Kidney (tissue), 14 donors: Measurements from ENCODE around the gene CRTC2. TPM values are rescaled to one million over a fixed set of nuclear protein-coding genes. Genes with fewer than 3 reads are reported as not detected.
A peak's percentile ranks its signal among the peaks of the same experiment; 100 is the strongest.

ENCODE experiments used
- DNase-seq, 5 donors: peaks; one replicate each; pipeline ENCODE4 v3.0.0-alpha.2; 2013 to 2020
- FAIRE-seq: peaks from 2 replicates; lab custom pipeline; 2012; peaks lifted over from hg19 to GRCh38; lab: Jason Lieb, UNC
- H3K27ac ChIP-seq, 2 donors: one replicate each; pipeline ENCODE4 v1.7.0; 2013; ENCODE audit warnings: low read depth in 2 of 2, low read length in 2 of 2, inconsistent platforms in 1 of 2
- H3K27me3 ChIP-seq: one replicate; pipeline ENCODE4 v1.7.1; 2013; ENCODE audit warnings: low read length, inconsistent platforms; ENCODE audit not compliant: control insufficient read depth, insufficient read depth
- H3K36me3 ChIP-seq, 3 donors: one replicate each; pipeline versions ENCODE4 v1.7.0 to v1.7.1; 2013; ENCODE audit warnings: low read length in 3 of 3, control low read depth in 1 of 3, inconsistent platforms in 1 of 3; ENCODE audit not compliant: insufficient read depth in 3 of 3, control insufficient read depth in 2 of 3
- H3K4me1 ChIP-seq, 3 donors: one replicate each; pipeline versions ENCODE4 v1.7.0 to v1.7.1; 2013; ENCODE audit warnings: low read length in 3 of 3, inconsistent platforms in 1 of 3, low read depth in 1 of 3; ENCODE audit not compliant: control insufficient read depth in 2 of 3, insufficient read depth in 2 of 3
- H3K4me3 ChIP-seq, 3 donors: one replicate each; pipeline versions ENCODE4 v1.7.0 to v1.8.1; 2013; ENCODE audit warnings: low read length in 3 of 3, control low read depth in 1 of 3, inconsistent platforms in 1 of 3
- H3K9ac ChIP-seq, 3 donors: one replicate each; pipeline versions ENCODE4 v1.7.0 to v1.7.1; 2013; ENCODE audit warnings: low read length in 3 of 3, control low read depth in 1 of 3, inconsistent platforms in 1 of 3
- H3K9me3 ChIP-seq, 3 donors: one replicate each; pipeline versions ENCODE4 v1.7.0 to v1.7.1; 2013; ENCODE audit warnings: low read length in 3 of 3, control low read depth in 1 of 3, inconsistent platforms in 1 of 3; ENCODE audit not compliant: control insufficient read depth in 2 of 3, insufficient read depth in 1 of 3
- CTCF ChIP-seq: IDR thresholded peaks from 3 replicates; pipeline ENCODE4 v1.5.1; 2012; ENCODE audit warnings: mild to moderate bottlenecking, moderate library complexity, borderline replicate concordance; ENCODE audit not compliant: insufficient read depth; ENCODE audit errors: extremely low read depth
- intact Hi-C: fragments of 100-400 bp; cut with DNase I; formaldehyde crosslinking; loops from one replicate; pipeline ENCODE4 v1.11.1; 2022
- polyA plus RNA-seq: library from polyadenylated mRNA; stranded (reverse); fragments of 350-450 nt; fragmentation: Illumina TruSeq; extraction: RNeasy Lipid Tissue Mini Kit (QIAGEN cat#74804); gene quantifications from one replicate; pipeline ENCODE4 v1.2.3, GENCODE V29; 2014; ENCODE audit warnings: low read depth, low replicate concordance; ENCODE audit not compliant: insufficient read depth
- total RNA-seq: library from RNA; stranded (reverse); fragmentation: NEBNext Ultra II Directional; extraction: Animal tissue kit (Norgen Biotek cat#: 25700); gene quantifications from one replicate; pipeline ENCODE4 v1.2.1, GENCODE V29; 2021
- donor health status: control.
- donor health status: control.
- donor health status: control.
- donor health status: control.
- donor health status: control.
- donor health status: DM: yes; HTN: yes; CAD: no.
- donor health status: Normal renal cell carcinoma (clear cell type).

The CRTC2 gene
- total and polyA plus RNA-seq, 2 donors from 2014 or later, result 28.6 to 44.8 TPM

- peaks cover 0 to 12% (median 7%) of the 10 kb centered on the region in 3 donors for H3K4me1 ChIP-seq
- no peaks in the 10 kb centered on the region for H3K9me3 ChIP-seq
- H3K27me3 ChIP-seq, result no peaks in the 10 kb centered on the region
- no peak for TF ChIP-seq CTCF
- FAIRE-seq (no peak), DNase-seq (no peak)
- no peak overlapping the region for H3K9ac ChIP-seq
- intact Hi-C loops, result no loop called here
- H3K36me3 ChIP-seq, result peaks cover 2 to 8% (median 4%) of the 10 kb centered on the region in 3 donors
- no peak overlapping the region for H3K4me3 ChIP-seq
- no peak overlapping the region for H3K27ac ChIP-seq
Observed at GRCh38 chr1:153973071-153973470, 14.7 kb upstream of the CRTC2 start.

- Histone ChIP-seq H3K4me3 (no peak overlapping the region), H3K36me3 (peaks cover 0 to 8% (median 4%) of the 10 kb centered on the region in 3 donors), H3K9me3 (no peaks in the 10 kb centered on the region), H3K27me3 (no peaks in the 10 kb centered on the region), H3K27ac (no peak overlapping the region), H3K9ac (no peak overlapping the region), H3K4me1 (peaks cover 0 to 7% (median 5%) of the 10 kb centered on the region in 3 donors)
- intact Hi-C loops, result no loop called here
- TF ChIP-seq CTCF, result no peak
- no peak for DNase-seq
- FAIRE-seq, result no peak
Observed at GRCh38 chr1:153970346-153970745, 11.9 kb upstream of the CRTC2 start.

GRCh38 chr1:153968972-153969371 lies 10.6 kb upstream of the CRTC2 start:
- peaks cover 0 to 8% (median 7%) of the 10 kb centered on the region in 3 donors for H3K4me1 ChIP-seq
- no peaks in the 10 kb centered on the region for H3K9me3 ChIP-seq
- intact Hi-C loops, result no loop called here
- peaks cover 0 to 3% (median 0%) of the 10 kb centered on the region in 3 donors for H3K36me3 ChIP-seq
- DNase-seq (no peak), FAIRE-seq (no peak)
- peak overlapping the region in 2 of 3 donors; percentile 85 to 93 for H3K4me3 ChIP-seq
- no peak for TF ChIP-seq CTCF
- H3K27me3 ChIP-seq, result no peaks in the 10 kb centered on the region
- no peak overlapping the region for H3K27ac ChIP-seq
- H3K9ac ChIP-seq, result peak overlapping the region in 1 of 3 donors; percentile 63

- intact Hi-C loops, result no loop called here
- H3K36me3 ChIP-seq, result peaks cover 0 to under 1% (median 0%) of the 10 kb centered on the region in 3 donors
- H3K4me3 ChIP-seq, result peak overlapping the region; percentile 72 to 93 (median 85)
- DNase-seq, result peak in 4 of 5 donors; percentile 50 to 77 (median 64)
- no peaks in the 10 kb centered on the region for H3K9me3 ChIP-seq
- peaks cover 0 to 8% (median 7%) of the 10 kb centered on the region in 3 donors for H3K4me1 ChIP-seq
- H3K9ac ChIP-seq, result peak overlapping the region in 2 of 3 donors; percentile 27 to 63
- no peaks in the 10 kb centered on the region for H3K27me3 ChIP-seq
- H3K27ac ChIP-seq, result no peak overlapping the region
- TF ChIP-seq CTCF, result no peak
- FAIRE-seq, result no peak
Observed at GRCh38 chr1:153968408-153968807, 10.0 kb upstream of the CRTC2 start.
